OCI-LY1 (cell line): Measurements from ENCODE around the gene NPM3.

ENCODE experiments used
- H2AFZ ChIP-seq: fragments of 200-600 bp; sonication (generic), shearing (Covaris generic); 2 replicates; pipeline ENCODE4 v1.6.0; 2014; ENCODE audit warnings: antibody characterized with exemption, mild to moderate bottlenecking, low read length
- H3F3A ChIP-seq: fragments of 200-600 bp; sonication (generic), shearing (Covaris generic); 2 replicates; pipeline ENCODE4 v1.6.0; 2014; ENCODE audit warnings: mild to moderate bottlenecking, antibody characterized with exemption, low read length, moderate library complexity; ENCODE audit not compliant: insufficient read depth
- H3K27ac ChIP-seq: fragments of 200-600 bp; sonication (generic); 2 replicates; pipeline ENCODE4 v1.5.1; 2014; ENCODE audit warnings: low read length, mixed run types, mild to moderate bottlenecking, low read depth; ENCODE audit not compliant: poor library complexity, severe bottlenecking
- H3K27me3 ChIP-seq: fragments of 200-600 bp; sonication (generic); 2 replicates; pipeline ENCODE4 v1.6.0; 2014; ENCODE audit warnings: antibody characterized with exemption, mild to moderate bottlenecking, low read length, moderate library complexity; ENCODE audit not compliant: insufficient read depth
- H3K36me3 ChIP-seq: fragments of 200-600 bp; sonication (generic); 2 replicates; pipeline ENCODE4 v1.6.1; 2014; ENCODE audit warnings: mild to moderate bottlenecking, antibody characterized with exemption, low read length, moderate library complexity, mixed read lengths; ENCODE audit not compliant: insufficient read depth
- H3K4me1 ChIP-seq: fragments of 200-600 bp; sonication (generic); 2 replicates; pipeline ENCODE4 v1.5.1; 2014; ENCODE audit warnings: mild to moderate bottlenecking, low read length, moderate library complexity; ENCODE audit not compliant: insufficient read depth, severe bottlenecking
- H3K4me2 ChIP-seq: fragments of 200-600 bp; sonication (generic), shearing (Covaris generic); 2 replicates; pipeline ENCODE4 v1.6.1; 2014; ENCODE audit warnings: low read length
- H3K4me3 ChIP-seq: fragments of 200-600 bp; sonication (generic); 2 replicates; pipeline ENCODE4 v1.5.1; 2014; ENCODE audit warnings: low read length, low read depth, mild to moderate bottlenecking, mixed read lengths; ENCODE audit not compliant: poor library complexity, severe bottlenecking
- H3K79me2 ChIP-seq: fragments of 200-600 bp; shearing (Covaris generic); 2 replicates; pipeline ENCODE4 v1.6.1; 2016; ENCODE audit warnings: mixed run types, low read length, mixed read lengths; ENCODE audit not compliant: insufficient read depth
- H3K9ac ChIP-seq: fragments of 200-600 bp; sonication (generic), shearing (Covaris generic); 2 replicates; pipeline ENCODE4 v1.6.1; 2014; ENCODE audit warnings: mild to moderate bottlenecking, low read length, mixed read lengths
- H3K9me2 ChIP-seq: fragments of 200-600 bp; sonication (generic), shearing (Covaris generic); 2 replicates; pipeline ENCODE4 v1.6.1; 2014; ENCODE audit warnings: low read depth, mild to moderate bottlenecking, low read length, mixed read lengths
- H3K9me3 ChIP-seq: fragments of 200-600 bp; shearing (Covaris generic); 2 replicates; pipeline ENCODE4 v1.6.1; 2014; ENCODE audit warnings: low read length, mixed read lengths
- H4K20me1 ChIP-seq: fragments of 200-600 bp; sonication (generic), shearing (Covaris generic); 2 replicates; pipeline ENCODE4 v1.6.0; 2016; ENCODE audit warnings: mild to moderate bottlenecking, low read length; ENCODE audit not compliant: insufficient read depth
- CTCF ChIP-seq: fragments of 200-600 bp; sonication (generic), shearing (Covaris generic); IDR thresholded peaks from 2 replicates; pipeline ENCODE4 v1.5.1; 2017; ENCODE audit warnings: mild to moderate bottlenecking, antibody characterized with exemption, low read length, moderate library complexity, mixed read lengths
- EZH2 ChIP-seq: fragments of 200-600 bp; sonication (generic), shearing (Covaris generic); IDR thresholded peaks from 2 replicates; pipeline ENCODE4 v1.8.0; 2017; ENCODE audit warnings: borderline replicate concordance, mixed run types, mild to moderate bottlenecking, antibody characterized with exemption, low read length, moderate library complexity, mixed read lengths

Gene NPM3

GRCh38 chr10:101774589-101775272 lies 8.5 kb downstream of the NPM3 start:
- Histone ChIP-seq H3K4me1 (peaks cover 11% of the 10 kb centered on the region), H3K36me3 (peaks cover 8% of the 10 kb centered on the region; the same call in 1 of the 2 replicates), H2AFZ (no peak overlapping the region), H3K9ac (no peak overlapping the region), H3K27me3 (no peaks in the 10 kb centered on the region), H4K20me1 (no peaks in the 10 kb centered on the region), H3K4me3 (no peak overlapping the region), H3K9me3 (no peaks in the 10 kb centered on the region), H3K79me2 (no peaks in the 10 kb centered on the region), H3K27ac (no peak overlapping the region), H3F3A (no peaks in the 10 kb centered on the region), H3K9me2 (no peaks in the 10 kb centered on the region), H3K4me2 (no peak overlapping the region)
- TF ChIP-seq CTCF (no peak), EZH2 (no peak)

- Histone ChIP-seq H3K4me2 (no peak overlapping the region), H2AFZ (no peak overlapping the region), H3K9me3 (no peaks in the 10 kb centered on the region), H3K4me3 (no peak overlapping the region), H3K9ac (no peak overlapping the region), H3K27me3 (no peaks in the 10 kb centered on the region), H3K4me1 (peaks cover 5% of the 10 kb centered on the region), H3K9me2 (no peaks in the 10 kb centered on the region), H3K79me2 (no peaks in the 10 kb centered on the region), H3F3A (no peaks in the 10 kb centered on the region), H3K36me3 (peaks cover 8% of the 10 kb centered on the region; the same call in 1 of the 2 replicates), H4K20me1 (no peaks in the 10 kb centered on the region), H3K27ac (no peak overlapping the region)
- no peak for TF ChIP-seq EZH2
- no peak for TF ChIP-seq CTCF
Observed at GRCh38 chr10:101773923-101774588, 9.2 kb downstream of the NPM3 start.

GRCh38 chr10:101772895-101773761 lies 10.1 kb downstream of the NPM3 start:
- Histone ChIP-seq H3K9ac (no peak overlapping the region), H3K4me1 (no peaks in the 10 kb centered on the region), H3K9me3 (no peaks in the 10 kb centered on the region), H3K36me3 (peaks cover 6% of the 10 kb centered on the region; the same call in 1 of the 2 replicates), H3K4me2 (no peak overlapping the region), H2AFZ (no peak overlapping the region), H3F3A (no peaks in the 10 kb centered on the region), H3K27me3 (no peaks in the 10 kb centered on the region), H3K9me2 (no peaks in the 10 kb centered on the region), H3K79me2 (no peaks in the 10 kb centered on the region), H4K20me1 (no peaks in the 10 kb centered on the region), H3K27ac (no peak overlapping the region), H3K4me3 (no peak overlapping the region)
- TF ChIP-seq CTCF (no peak), EZH2 (no peak)
